OCI-LY7 (cell line): ENCODE data around the gene OR2V1. TPM values are rescaled to one million over a fixed set of nuclear protein-coding genes. Genes with fewer than 3 reads are reported as not detected.
A peak's percentile ranks its signal among the peaks of the same experiment; 100 is the strongest.

Source experiments
- BruUV-seq: library from RNA; stranded (reverse); fragments of 400-500 nt; replicated peaks from 2 replicates; lab custom pipeline; 2021; lab: Mats Ljungman, UMichigan
- CTCF ChIA-PET: fragments of 300-600 bp; sonication (Branson Sonifier 250); formaldehyde crosslinking; loops from one replicate; lab custom pipeline; 2022; ENCODE audit warnings: antibody characterized with exemption; ENCODE audit not compliant: unreplicated experiment; lab: Charles Lee
- POLR2A ChIA-PET: fragments of 300-600 bp; sonication (Branson Sonifier 250); formaldehyde crosslinking; loops from one replicate; lab custom pipeline; 2022; ENCODE audit warnings: antibody characterized with exemption; lab: Charles Lee
- DNase-seq: peaks from one replicate; pipeline ENCODE4 v3.0.0-alpha.2; 2015; ENCODE audit warnings: low spot score
- H2AFZ ChIP-seq: fragments of 200-600 bp; sonication (generic), shearing (Covaris generic); 2 replicates; pipeline ENCODE4 v1.6.1; 2014; ENCODE audit warnings: mild to moderate bottlenecking, antibody characterized with exemption, low read length, moderate library complexity
- H3K27ac ChIP-seq: fragments of 200-600 bp; sonication (generic); 2 replicates; pipeline ENCODE4 v1.5.1; 2014; ENCODE audit warnings: mixed run types, low read depth, mild to moderate bottlenecking, moderate library complexity, low read length, inconsistent platforms; ENCODE audit not compliant: poor library complexity, severe bottlenecking
- H3K36me3 ChIP-seq: fragments of 200-600 bp; sonication (generic); 2 replicates; pipeline ENCODE4 v1.6.1; 2014; ENCODE audit warnings: mild to moderate bottlenecking, antibody characterized with exemption, low read length, moderate library complexity, mixed read lengths; ENCODE audit not compliant: insufficient read depth
- H3K4me1 ChIP-seq: fragments of 200-600 bp; sonication (generic); 2 replicates; pipeline ENCODE4 v1.5.1; 2014; ENCODE audit warnings: mild to moderate bottlenecking, low read length; ENCODE audit not compliant: insufficient read depth, poor library complexity, severe bottlenecking
- H3K4me2 ChIP-seq: fragments of 200-600 bp; sonication (generic); 2 replicates; pipeline ENCODE4 v1.6.1; 2014; ENCODE audit warnings: mild to moderate bottlenecking, low read length
- H3K4me3 ChIP-seq: fragments of 200-600 bp; sonication (generic); 2 replicates; pipeline ENCODE4 v1.5.1; 2014; ENCODE audit warnings: mild to moderate bottlenecking, low read depth, low read length; ENCODE audit not compliant: poor library complexity, severe bottlenecking
- H3K79me2 ChIP-seq: fragments of 200-600 bp; sonication (generic); 2 replicates; pipeline ENCODE4 v1.6.1; 2016; ENCODE audit warnings: low read depth, mild to moderate bottlenecking, low read length, moderate library complexity, mixed read lengths; ENCODE audit not compliant: insufficient read depth
- H3K9me2 ChIP-seq: fragments of 200-600 bp; sonication (generic); 2 replicates; pipeline ENCODE4 v1.6.1; 2016; ENCODE audit warnings: mild to moderate bottlenecking, low read length, mixed read lengths; ENCODE audit not compliant: insufficient read depth
- H3K9me3 ChIP-seq: fragments of 200-600 bp; sonication (generic); 2 replicates; pipeline ENCODE4 v1.6.1; 2014; ENCODE audit warnings: mild to moderate bottlenecking, mixed run types, low read length, mixed read lengths
- H4K20me1 ChIP-seq: fragments of 200-600 bp; sonication (generic); 2 replicates; pipeline ENCODE4 v1.6.1; 2014; ENCODE audit warnings: mild to moderate bottlenecking, antibody characterized with exemption, low read length, moderate library complexity, mixed read lengths; ENCODE audit not compliant: insufficient read depth
- CTCF ChIP-seq: fragments of 200-600 bp; sonication (generic); conservative IDR thresholded peaks from 2 replicates; pipeline ENCODE4 v1.5.1; 2014; ENCODE audit warnings: mild to moderate bottlenecking, antibody characterized with exemption, low read length, moderate library complexity, mixed read lengths
- EZH2phosphoT487 ChIP-seq: fragments of 200-600 bp; sonication (generic); IDR thresholded peaks from 2 replicates; pipeline ENCODE4 v1.6.1; 2018; ENCODE audit warnings: low read depth, borderline replicate concordance, mild to moderate bottlenecking, mixed run types, antibody characterized with exemption, low read length, moderate library complexity, mixed read lengths
- intact Hi-C: fragments of 100-400 bp; cut with micrococcal nuclease; formaldehyde crosslinking; loops from one replicate; pipeline ENCODE4 v1.10.0; 2022; ENCODE audit not compliant: unreplicated experiment
- total RNA-seq, 2 experiments: library from RNA; depleted of rRNA in 1 of 2; stranded (reverse); fragments of >200 nt in 1 of 2; shearing (Covaris generic) in 1 of 2; gene quantifications; 2 replicates each; pipeline ENCODE4 v1.2.3, GENCODE V29; 2014 to 2022

Gene OR2V1
- total RNA-seq, 2 experiments from 2014 or later = not detected

- Histone ChIP-seq H3K4me1 (no peaks in the 10 kb centered on the region), H4K20me1 (no peaks in the 10 kb centered on the region), H3K9me3 (0 out of 2 replicates have a peak, but pooled peaks cover 5% of the 10 kb centered on the region), H3K9me2 (no peaks in the 10 kb centered on the region), H3K4me2 (no peak overlapping the region), H2AFZ (no peak overlapping the region), H3K4me3 (no peak overlapping the region), H3K79me2 (no peaks in the 10 kb centered on the region), H3K36me3 (no peaks in the 10 kb centered on the region), H3K27ac (no peak overlapping the region)
- TF ChIP-seq CTCF (no peak), EZH2phosphoT487 (no peak)
- intact Hi-C loops = no loop called here
- DNase-seq = no peak
- ChIA-PET CTCF (no interaction called here), POLR2A (no interaction called here)
- BruUV-seq = no TSS peak
Measured at GRCh38 chr5:181092428-181092827, 38.5 kb downstream of the OR2V1 start.

- Histone ChIP-seq H3K27ac (no peak overlapping the region), H3K79me2 (no peaks in the 10 kb centered on the region), H4K20me1 (no peaks in the 10 kb centered on the region), H3K4me1 (no peaks in the 10 kb centered on the region), H3K36me3 (no peaks in the 10 kb centered on the region), H3K9me2 (no peaks in the 10 kb centered on the region), H3K4me2 (no peak overlapping the region), H3K4me3 (no peak overlapping the region), H2AFZ (no peak overlapping the region), H3K9me3 (0 out of 2 replicates have a peak, but pooled peaks cover 5% of the 10 kb centered on the region)
- TF ChIP-seq EZH2phosphoT487 (no peak), CTCF (peak; percentile 75)
- intact Hi-C loops = no loop called here
- BruUV-seq = no TSS peak
- peak; percentile 54 for DNase-seq
- ChIA-PET POLR2A (no interaction called here), CTCF (no interaction called here)
Measured at GRCh38 chr5:181088289-181088688, 42.7 kb downstream of the OR2V1 start.

- Histone ChIP-seq H3K36me3 (no peaks in the 10 kb centered on the region), H3K9me2 (no peaks in the 10 kb centered on the region), H3K9me3 (0 out of 2 replicates have a peak, but pooled peaks cover 5% of the 10 kb centered on the region), H3K79me2 (no peaks in the 10 kb centered on the region), H4K20me1 (no peaks in the 10 kb centered on the region), H2AFZ (no peak overlapping the region), H3K27ac (no peak overlapping the region), H3K4me2 (no peak overlapping the region), H3K4me1 (no peaks in the 10 kb centered on the region), H3K4me3 (no peak overlapping the region)
- TF ChIP-seq EZH2phosphoT487 = no peak
- TF ChIP-seq CTCF = no peak
- BruUV-seq = no TSS peak
- no peak for DNase-seq
- POLR2A ChIA-PET = no interaction called here
- intact Hi-C loops = no loop called here
- CTCF ChIA-PET = no interaction called here
Measured at GRCh38 chr5:181087309-181087708, 43.7 kb downstream of the OR2V1 start.
